ENCODE measurements around the gene HSPG2.

GRCh38 chr1:21811875-21812305, 125.2 kb downstream of the HSPG2 start, which contains the start of gene LDLRAD2:
- TF ChIP-seq, protein P1, sequence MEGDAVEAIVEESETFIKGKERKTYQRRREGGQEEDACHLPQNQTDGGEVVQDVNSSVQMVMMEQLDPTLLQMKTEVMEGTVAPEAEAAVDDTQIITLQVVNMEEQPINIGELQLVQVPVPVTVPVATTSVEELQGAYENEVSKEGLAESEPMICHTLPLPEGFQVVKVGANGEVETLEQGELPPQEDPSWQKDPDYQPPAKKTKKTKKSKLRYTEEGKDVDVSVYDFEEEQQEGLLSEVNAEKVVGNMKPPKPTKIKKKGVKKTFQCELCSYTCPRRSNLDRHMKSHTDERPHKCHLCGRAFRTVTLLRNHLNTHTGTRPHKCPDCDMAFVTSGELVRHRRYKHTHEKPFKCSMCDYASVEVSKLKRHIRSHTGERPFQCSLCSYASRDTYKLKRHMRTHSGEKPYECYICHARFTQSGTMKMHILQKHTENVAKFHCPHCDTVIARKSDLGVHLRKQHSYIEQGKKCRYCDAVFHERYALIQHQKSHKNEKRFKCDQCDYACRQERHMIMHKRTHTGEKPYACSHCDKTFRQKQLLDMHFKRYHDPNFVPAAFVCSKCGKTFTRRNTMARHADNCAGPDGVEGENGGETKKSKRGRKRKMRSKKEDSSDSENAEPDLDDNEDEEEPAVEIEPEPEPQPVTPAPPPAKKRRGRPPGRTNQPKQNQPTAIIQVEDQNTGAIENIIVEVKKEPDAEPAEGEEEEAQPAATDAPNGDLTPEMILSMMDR (IDR thresholded peaks at IDR 0.05; ENCODE audit: low read length): no peak
- no peak for TF ChIP-seq EZH2 (IDR thresholded peaks at IDR 0.05; ENCODE audit: borderline replicate concordance, low read length)

Data from OCI-LY1 (cell line).